ENCODE data around the gene SFT2D3. TPM values are rescaled to one million over a fixed set of nuclear protein-coding genes. Genes with fewer than 3 reads are reported as not detected.

SFT2D3 gene
- total and polyA plus RNA-seq, 9 of the 15 experiments (the other 6 are each of a cell fraction or from before 2014, with no cell fraction given), result 7.5 to 9.9 (median 8.9) TPM; not detected in 2

- Histone ChIP-seq H3K4me3 (no peak overlapping the region), H3K9me1 (ENCODE audit: control insufficient read depth, insufficient read depth, low read length) (peaks cover under 1% of the 10 kb centered on the region), H3K4me1 (replicated peaks in 1 of 2; ENCODE audit: control insufficient read depth in 2 of 2, insufficient read depth in 2 of 2, low read length in 2 of 2) (no peaks in the 10 kb centered on the region), H3K79me2 (ENCODE audit: control insufficient read depth, insufficient read depth, low read length) (no peaks in the 10 kb centered on the region), H2AFZ (ENCODE audit: low read depth, low read length) (no peak overlapping the region), H3K9me3 (replicated peaks; ENCODE audit: control insufficient read depth, insufficient read depth, low read depth, low read length) (no peaks in the 10 kb centered on the region), H3K9ac (ENCODE audit: insufficient read depth in 1 of 2, low read depth in 2 of 2, low read length in 2 of 2) (no peak overlapping the region), H3K27me3 (ENCODE audit: control insufficient read depth in 2 of 2, insufficient read depth in 2 of 2, low read length in 2 of 2) (no peaks in the 10 kb centered on the region), H3K36me3 (ENCODE audit: control insufficient read depth, insufficient read depth, low read length) (peaks cover 80% of the 10 kb centered on the region), H3K4me2 (ENCODE audit: insufficient read depth, low read length) (no peak overlapping the region), H3K27ac (ENCODE audit: extremely low read depth, low read depth, low read length) (no peak overlapping the region), H4K20me1 (replicated peaks; ENCODE audit: control insufficient read depth, insufficient read depth, low read length) (no peaks in the 10 kb centered on the region)
- TF ChIP-seq TBL1XR1 (IDR thresholded peaks at IDR 0.05; ENCODE audit: low read length in 2 of 2) (no peak), POLR2AphosphoS2 (IDR thresholded peaks at IDR 0.05; ENCODE audit: low read length) (no peak), NR0B1 (IDR thresholded peaks at IDR 0.05; ENCODE audit: partially characterized antibody) (no peak), PPARD (CRISPR knock-in tag; IDR thresholded peaks at IDR 0.05) (no peak), STAG1 (CRISPR knock-in tag; IDR thresholded peaks at IDR 0.05; ENCODE audit: borderline replicate concordance) (no peak), UBTF (IDR thresholded peaks at IDR 0.05; ENCODE audit: borderline replicate concordance in 1 of 2, low read depth in 2 of 2, low read length in 2 of 2) (no peak), CHAMP1 (IDR thresholded peaks at IDR 0.05) (no peak), TFAP4 (CRISPR knock-in tag; IDR thresholded peaks at IDR 0.05; ENCODE audit: borderline replicate concordance) (no peak), FOXA3 (CRISPR knock-in tag; conservative IDR thresholded peaks at IDR 0.05 in 1 of 2, IDR thresholded peaks at IDR 0.05 in 1 of 2) (no peak), MEF2D (tag; conservative IDR thresholded peaks at IDR 0.05; ENCODE audit: low read depth) (no peak), NCOA4 (IDR thresholded peaks at IDR 0.05; ENCODE audit: partially characterized antibody) (no peak), ZBTB17 (CRISPR knock-in tag; IDR thresholded peaks at IDR 0.05) (no peak)
- no peak for FAIRE-seq
- intact Hi-C loops (cut with micrococcal nuclease), result no loop called here
- CTCF ChIA-PET (ENCODE audit: low intra/inter-chr PET ratio), result no interaction called here
- no TSS peak for BruUV-seq (replicated peaks)
- no peak for ATAC-seq
- POLR2A ChIA-PET, result no interaction called here
- no peak for DNase-seq (ENCODE audit: extremely low read depth in 1 of 4, low spot score in 3 of 4)
- in situ Hi-C loops (cut with MboI), result no loop called here
- WGBS (ENCODE audit: insufficient coverage, low coverage, missing lambda C conversion rate), result 83% methylated on average over 6 of the region's 6 CpGs
Observed at GRCh38 chr2:127721311-127721977, 20.1 kb downstream of the SFT2D3 start.

All from K562 (cell line).